HepG2 (cell line): ENCODE data around the gene HCRT. TPM values are rescaled to one million over a fixed set of nuclear protein-coding genes. Genes with fewer than 3 reads are reported as not detected.

Experiments
- CHD2 ChIP-seq: IDR thresholded peaks from 2 replicates; pipeline ENCODE4 v1.6.1; 2011; ENCODE audit warnings: low read depth, low read length, improper control_type of control experiment
- ERF ChIP-seq: IDR thresholded peaks from 2 replicates; pipeline ENCODE4 v1.6.1; 2018; ENCODE audit warnings: missing biosample characterization, missing genetic modification reagents
- FLYWCH1 ChIP-seq: sonication (generic); formaldehyde crosslinking; IDR thresholded peaks from 2 replicates; pipeline ENCODE4 v1.8.1; 2023; ENCODE audit warnings: mild to moderate bottlenecking, missing genetic modification reagents
- FOXP1 ChIP-seq, 2 experiments: fragments of 450-650 bp in 1 of 2; IDR thresholded peaks; 2 replicates each; pipeline ENCODE4 v1.6.1; 2017 to 2018; ENCODE audit warnings: antibody characterized with exemption in 1 of 2
- KDM1A ChIP-seq: IDR thresholded peaks from 2 replicates; pipeline ENCODE4 v1.6.1; 2016; ENCODE audit warnings: missing compliant biosample characterization
- KLF13 ChIP-seq: sonication (generic); formaldehyde crosslinking; IDR thresholded peaks from 2 replicates; pipeline ENCODE4 v1.4.0; 2020; ENCODE audit warnings: mild to moderate bottlenecking, missing genetic modification reagents
- MAZ ChIP-seq, 2 experiments: sonication (generic) in 1 of 2; formaldehyde crosslinking in 1 of 2; IDR thresholded peaks; 2 replicates each; pipeline versions ENCODE4 v1.5.0 to v1.6.1; 2012 to 2020; ENCODE audit warnings: low read depth in 2 of 2, mild to moderate bottlenecking in 2 of 2, borderline replicate concordance in 1 of 2, improper control_type of control experiment in 1 of 2, low read length in 1 of 2, missing genetic modification reagents in 1 of 2, moderate library complexity in 1 of 2
- MEF2D ChIP-seq: sonication (generic); formaldehyde crosslinking; IDR thresholded peaks from 2 replicates; pipeline ENCODE4 v1.5.1; 2020; ENCODE audit warnings: mild to moderate bottlenecking, missing genetic modification reagents
- NFIB ChIP-seq: sonication (generic); formaldehyde crosslinking; IDR thresholded peaks from 2 replicates; pipeline ENCODE4 v1.9.0; 2021; ENCODE audit warnings: missing genetic modification reagents, mild to moderate bottlenecking, borderline replicate concordance
- NR2F6 ChIP-seq, 2 experiments: IDR thresholded peaks; 2 replicates each; pipeline ENCODE4 v1.6.1; 2016; ENCODE audit warnings: antibody characterized with exemption in 1 of 2, mild to moderate bottlenecking in 1 of 2
- REL ChIP-seq: sonication (generic); formaldehyde crosslinking; conservative IDR thresholded peaks from 2 replicates; pipeline ENCODE4 v1.8.0; 2022; ENCODE audit warnings: mild to moderate bottlenecking, missing genetic modification reagents, moderate library complexity
- RORA ChIP-seq: sonication (generic); formaldehyde crosslinking; IDR thresholded peaks from 2 replicates; pipeline ENCODE4 v1.5.0; 2020; ENCODE audit warnings: mild to moderate bottlenecking, missing genetic modification reagents, moderate library complexity
- SPEN ChIP-seq: sonication (generic); formaldehyde crosslinking; IDR thresholded peaks from 2 replicates; pipeline ENCODE4 v1.5.1; 2020; ENCODE audit warnings: low read depth, mild to moderate bottlenecking, missing genetic modification reagents
- TOPORS ChIP-seq: sonication (generic); formaldehyde crosslinking; IDR thresholded peaks from 2 replicates; pipeline ENCODE4 v1.8.0; 2023; ENCODE audit warnings: mild to moderate bottlenecking, missing genetic modification reagents
- ZFYVE20 ChIP-seq: sonication (generic); formaldehyde crosslinking; IDR thresholded peaks from 2 replicates; pipeline ENCODE4 v1.8.0; 2023; ENCODE audit warnings: low read depth, mild to moderate bottlenecking, moderate library complexity, missing genetic modification reagents, borderline replicate concordance
- ZNF10 ChIP-seq: sonication (generic); formaldehyde crosslinking; IDR thresholded peaks from 2 replicates; pipeline ENCODE4 v1.4.0; 2020; ENCODE audit warnings: mild to moderate bottlenecking, low read depth, missing genetic modification reagents, borderline replicate concordance
- ZNF263 ChIP-seq: sonication (generic); formaldehyde crosslinking; IDR thresholded peaks from 2 replicates; pipeline ENCODE4 v1.4.0; 2020; ENCODE audit warnings: missing genetic modification reagents
- ZNF333 ChIP-seq: sonication (generic); formaldehyde crosslinking; IDR thresholded peaks from 2 replicates; pipeline ENCODE4 v1.4.0; 2020; ENCODE audit warnings: mild to moderate bottlenecking, missing genetic modification reagents, borderline replicate concordance
- ZNF431 ChIP-seq: sonication (generic); formaldehyde crosslinking; IDR thresholded peaks from 2 replicates; pipeline ENCODE4 v1.9.0; 2022; ENCODE audit warnings: missing genetic modification reagents, low read depth, mild to moderate bottlenecking, borderline replicate concordance
- ZNF629 ChIP-seq: sonication (generic); formaldehyde crosslinking; conservative IDR thresholded peaks from 2 replicates; pipeline ENCODE4 v1.5.0; 2020; ENCODE audit warnings: missing genetic modification reagents
- ZNF780A ChIP-seq: sonication (generic); formaldehyde crosslinking; IDR thresholded peaks from 2 replicates; pipeline ENCODE4 v1.8.0; 2022; ENCODE audit warnings: mild to moderate bottlenecking, missing genetic modification reagents, moderate library complexity
- ZNF891 ChIP-seq: sonication (generic); formaldehyde crosslinking; IDR thresholded peaks from 2 replicates; pipeline ENCODE4 v1.5.0; 2020; ENCODE audit warnings: mild to moderate bottlenecking, missing genetic modification reagents
- polyA plus RNA-seq, 8 experiments: library from polyadenylated mRNA; depleted of rRNA in 3 of 8; stranded (reverse) in 7 of 8; unstranded in 1 of 8; fragments of >200 nt; fragmentation: Illumina TruSeq in 4 of 8; extraction: Trizol in 4 of 8; gene quantifications; 2 replicates each; pipeline versions ENCODE4 v1.2.1 to v1.2.3, GENCODE V29; 2011 to 2016; ENCODE audit warnings: low read depth in 4 of 8, missing spikeins in 1 of 8, mixed read lengths in 1 of 8; ENCODE audit not compliant: insufficient read depth in 1 of 8
- total RNA-seq, 5 experiments: library from RNA; depleted of rRNA; stranded (reverse); fragments of >200 nt; fragmentation: Illumina TruSeq; extraction: Trizol; gene quantifications; 2 replicates each; pipeline ENCODE4 v1.2.3, GENCODE V29; 2016; ENCODE audit warnings: low read depth in 1 of 5
- TF ChIP-seq, protein P1 (sequence below): sonication (generic); formaldehyde crosslinking; IDR thresholded peaks from 2 replicates; pipeline ENCODE4 v1.4.0; 2020; ENCODE audit warnings: missing genetic modification reagents
- TF ChIP-seq, protein P2 (sequence below): IDR thresholded peaks from 2 replicates; pipeline ENCODE4 v1.6.1; 2016; ENCODE audit warnings: low read depth

The HCRT gene
- total and polyA plus RNA-seq, 2 of the 13 experiments (the other 11 are each of a cell fraction or from before 2014, with no cell fraction given) = not detected

DNA sequence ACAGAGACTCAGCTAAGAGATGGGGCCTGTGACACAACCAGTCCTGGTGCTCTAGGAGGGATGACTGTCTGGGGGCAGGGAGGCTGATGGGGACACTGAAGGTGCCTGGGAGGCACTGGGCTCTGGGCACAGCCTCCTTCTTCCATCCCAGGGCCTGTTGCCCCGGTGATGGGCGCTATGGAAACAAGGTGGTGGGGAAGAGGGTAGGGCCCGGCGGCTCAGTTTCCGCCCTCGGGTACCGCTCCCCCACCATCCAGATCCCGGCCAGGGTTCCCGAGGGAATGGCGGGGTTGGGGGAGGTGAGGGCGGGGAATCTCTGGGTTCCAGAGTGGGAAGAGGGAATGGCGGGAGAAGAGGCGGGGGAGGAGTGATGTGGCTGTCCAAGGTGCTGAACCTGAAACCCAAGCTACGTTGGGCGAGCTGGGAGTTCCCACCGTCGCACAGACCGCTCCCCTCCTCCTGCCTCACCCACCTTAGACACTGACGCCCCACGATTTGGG is 5.3 kb downstream of the HCRT start (continued):
- TF ChIP-seq NR2F6 (IDR thresholded peaks at IDR 0.05) = no peak
- TF ChIP-seq NR2F6 (CRISPR knock-in tag; IDR thresholded peaks at IDR 0.05) = peak; percentile 78
- peak; percentile 98 for TF ChIP-seq ERF (CRISPR knock-in tag)
- TF ChIP-seq ZNF431 = no peak
- no peak for TF ChIP-seq RORA (CRISPR knock-in tag)
- TF ChIP-seq TOPORS = peak; percentile 18; the same call in 1 of the 2 replicates
- peak; percentile 90; the same call in 1 of the 2 replicates for TF ChIP-seq ZFYVE20 (CRISPR knock-in tag)
- TF ChIP-seq, protein P1, sequence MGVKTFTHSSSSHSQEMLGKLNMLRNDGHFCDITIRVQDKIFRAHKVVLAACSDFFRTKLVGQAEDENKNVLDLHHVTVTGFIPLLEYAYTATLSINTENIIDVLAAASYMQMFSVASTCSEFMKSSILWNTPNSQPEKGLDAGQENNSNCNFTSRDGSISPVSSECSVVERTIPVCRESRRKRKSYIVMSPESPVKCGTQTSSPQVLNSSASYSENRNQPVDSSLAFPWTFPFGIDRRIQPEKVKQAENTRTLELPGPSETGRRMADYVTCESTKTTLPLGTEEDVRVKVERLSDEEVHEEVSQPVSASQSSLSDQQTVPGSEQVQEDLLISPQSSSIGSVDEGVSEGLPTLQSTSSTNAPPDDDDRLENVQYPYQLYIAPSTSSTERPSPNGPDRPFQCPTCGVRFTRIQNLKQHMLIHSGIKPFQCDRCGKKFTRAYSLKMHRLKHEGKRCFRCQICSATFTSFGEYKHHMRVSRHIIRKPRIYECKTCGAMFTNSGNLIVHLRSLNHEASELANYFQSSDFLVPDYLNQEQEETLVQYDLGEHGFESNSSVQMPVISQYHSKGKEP = peak; percentile 97
- peak; percentile 52; the same call in 1 of the 2 replicates for TF ChIP-seq KDM1A (CRISPR knock-in tag)
- TF ChIP-seq ZNF891 (CRISPR knock-in tag) = peak; percentile 89; the same call in 1 of the 2 replicates
- TF ChIP-seq ZNF333 (CRISPR knock-in tag) = 0 out of 2 replicates have a peak, but pooled peaks have one; percentile 47
- TF ChIP-seq ZNF629 (CRISPR knock-in tag) = peak; percentile 48
- TF ChIP-seq REL = peak; percentile 42; the same call in 1 of the 2 replicates
- no peak for TF ChIP-seq CHD2
- TF ChIP-seq MAZ (IDR thresholded peaks at IDR 0.05; ENCODE audit: borderline replicate concordance, low read depth, low read length) = peak; percentile 57; the same call in 1 of the 2 replicates
- peak; percentile 87 for TF ChIP-seq MAZ (CRISPR knock-in tag; IDR thresholded peaks at IDR 0.05; ENCODE audit: low read depth)
- no peak for TF ChIP-seq NFIB (CRISPR knock-in tag)
- TF ChIP-seq ZNF780A (CRISPR knock-in tag) = peak; percentile 65; the same call in 1 of the 2 replicates
- TF ChIP-seq SPEN (CRISPR knock-in tag) = peak; percentile 72; the same call in 1 of the 2 replicates
- TF ChIP-seq MEF2D (CRISPR knock-in tag) = peak; percentile 92
- TF ChIP-seq, protein P2, sequence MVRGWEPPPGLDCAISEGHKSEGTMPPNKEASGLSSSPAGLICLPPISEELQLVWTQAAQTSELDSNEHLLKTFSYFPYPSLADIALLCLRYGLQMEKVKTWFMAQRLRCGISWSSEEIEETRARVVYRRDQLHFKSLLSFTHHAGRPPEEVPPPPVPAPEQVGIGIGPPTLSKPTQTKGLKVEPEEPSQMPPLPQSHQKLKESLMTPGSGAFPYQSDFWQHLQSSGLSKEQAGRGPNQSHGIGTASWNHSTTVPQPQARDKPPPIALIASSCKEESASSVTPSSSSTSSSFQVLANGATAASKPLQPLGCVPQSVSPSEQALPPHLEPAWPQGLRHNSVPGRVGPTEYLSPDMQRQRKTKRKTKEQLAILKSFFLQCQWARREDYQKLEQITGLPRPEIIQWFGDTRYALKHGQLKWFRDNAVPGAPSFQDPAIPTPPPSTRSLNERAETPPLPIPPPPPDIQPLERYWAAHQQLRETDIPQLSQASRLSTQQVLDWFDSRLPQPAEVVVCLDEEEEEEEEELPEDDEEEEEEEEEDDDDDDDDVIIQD = peak; percentile 69; the same call in 1 of the 2 replicates
- TF ChIP-seq ZNF10 = no peak
- TF ChIP-seq FOXP1 (IDR thresholded peaks at IDR 0.05) = no peak
- TF ChIP-seq FOXP1 (CRISPR knock-in tag; IDR thresholded peaks at IDR 0.05) = no peak
- peak; percentile 82 for TF ChIP-seq ZNF263 (CRISPR knock-in tag)
- peak; percentile 94 for TF ChIP-seq FLYWCH1 (CRISPR knock-in tag)
- no peak for TF ChIP-seq KLF13
